Small intestine (tissue), 7 donors: ENCODE results near the gene CYP3A5. TPM values are rescaled to one million over a fixed set of nuclear protein-coding genes. Genes with fewer than 3 reads are reported as not detected.
"Not testable (repeated sequence)": the region's sequence is repeated elsewhere in the genome, so short reads cannot be mapped to it uniquely, and the experiment has no call there.

ENCODE experiments used
- DNase-seq, 2 donors: peaks; one replicate each; pipeline versions ENCODE4 v3.0.0 to v3.0.0-alpha.2; 2013
- FAIRE-seq: peaks from 2 replicates; lab custom pipeline; 2012; peaks lifted over from hg19 to GRCh38; lab: Jason Lieb, UNC
- H3K27ac ChIP-seq, 3 donors: one replicate each; pipeline ENCODE4 v1.5.1; 2013; ENCODE audit warnings: low read length in 2 of 3, mild to moderate bottlenecking in 2 of 3, control low read depth in 1 of 3, inconsistent platforms in 1 of 3, low read depth in 1 of 3, moderate library complexity in 1 of 3
- H3K27me3 ChIP-seq, 3 donors: one replicate each; pipeline ENCODE4 v1.6.1; 2013; ENCODE audit warnings: low read length in 3 of 3, inconsistent platforms in 1 of 3; ENCODE audit not compliant: control insufficient read depth in 3 of 3, insufficient read depth in 3 of 3
- H3K36me3 ChIP-seq, 3 donors: one replicate each; pipeline ENCODE4 v1.6.1; 2013; ENCODE audit warnings: low read length in 3 of 3, inconsistent platforms in 1 of 3, low read depth in 1 of 3, mild to moderate bottlenecking in 1 of 3, moderate library complexity in 1 of 3; ENCODE audit not compliant: control insufficient read depth in 3 of 3, insufficient read depth in 2 of 3
- H3K4me1 ChIP-seq, 3 donors: one replicate each; pipeline ENCODE4 v1.6.1; 2013; ENCODE audit warnings: low read length in 2 of 3, inconsistent platforms in 1 of 3, low read depth in 1 of 3, mild to moderate bottlenecking in 1 of 3, moderate library complexity in 1 of 3; ENCODE audit not compliant: control insufficient read depth in 3 of 3, insufficient read depth in 2 of 3
- H3K4me3 ChIP-seq, 3 donors: one replicate each; pipeline ENCODE4 v1.5.1; 2013; ENCODE audit warnings: low read length in 3 of 3, control low read depth in 1 of 3, inconsistent platforms in 1 of 3, low read depth in 1 of 3, mild to moderate bottlenecking in 1 of 3, moderate library complexity in 1 of 3
- H3K9me3 ChIP-seq, 2 donors: one replicate each; pipeline ENCODE4 v1.6.1; 2013; ENCODE audit warnings: low read depth in 1 of 2, low read length in 1 of 2; ENCODE audit not compliant: control insufficient read depth in 2 of 2, insufficient read depth in 1 of 2
- WGBS, 3 donors: extraction: QIAGEN DNeasy Blood & Tissue Kit; methylation state at CpG; one replicate each; pipeline ENCODE4 v1.1.7; 2013; 5-methylcytosine and 5-hydroxymethylcytosine counted together
- polyA plus RNA-seq, 4 donors: library from polyadenylated mRNA; stranded (reverse) in 3 of 4; unstranded in 1 of 4; fragments of 200-250 nt in 3 of 4; fragments of 120-200 nt in 1 of 4; gene quantifications; one replicate each; pipeline versions ENCODE4 v1.2.1 to v1.2.3, GENCODE V29; 2013
- donor health status: healthy with polysubstance abuse.
- donor health status: control.
- donor health status: control.
- donor health status: Bipolar disorder and iron deficiency.
- donor health status: healthy.

The CYP3A5 gene
- polyA plus RNA-seq, 4 donors = 63.7 to 1,093 (median 419) TPM

GRCh38 chr7:99709838-99710578 lies 30.2 kb upstream of the CYP3A5 start:
- no peak for DNase-seq
- Histone ChIP-seq H3K9me3 (peaks cover 0 to 15% of the 10 kb centered on the region in 2 donors), H3K27ac (no peak overlapping the region), H3K4me3 (no peak overlapping the region), H3K27me3 (no peaks in the 10 kb centered on the region), H3K36me3 (no peaks in the 10 kb centered on the region), H3K4me1 (no peaks in the 10 kb centered on the region)
- 75 to 80% (median 78%) methylated on average over 2 of the region's 2 CpGs for WGBS, 3 donors
- no peak for FAIRE-seq

- Histone ChIP-seq H3K36me3 (no peaks in the 10 kb centered on the region), H3K4me1 (no peaks in the 10 kb centered on the region), H3K4me3 (no peak overlapping the region), H3K27me3 (no peaks in the 10 kb centered on the region), H3K9me3 (peaks cover 0 to 15% of the 10 kb centered on the region in 2 donors), H3K27ac (no peak overlapping the region)
- whole genome bisulfite sequencing, 3 donors = 84 to 92% (median 90%) methylated on average over 2 of the region's 2 CpGs
- FAIRE-seq (no peak), DNase-seq (no peak)
These were observed 29.5 kb upstream of the CYP3A5 start for GRCh38 chr7:99709260-99709659.

GRCh38 chr7:99707096-99707495 lies 27.3 kb upstream of the CYP3A5 start:
- Histone ChIP-seq H3K27ac (no peak overlapping the region), H3K27me3 (no peaks in the 10 kb centered on the region), H3K4me3 (no peak overlapping the region), H3K4me1 (no peaks in the 10 kb centered on the region), H3K36me3 (no peaks in the 10 kb centered on the region), H3K9me3 (peaks cover 0 to 15% of the 10 kb centered on the region in 2 donors)
- no peak for FAIRE-seq
- 44 to 67% (median 47%) methylated on average over 1 of the region's 1 CpG for WGBS, 3 donors
- peak in 1 of 2 donors; percentile 21 for DNase-seq

- Histone ChIP-seq H3K27me3 (no peaks in the 10 kb centered on the region), H3K4me1 (peaks cover 0 to 21% (median 7%) of the 10 kb centered on the region in 3 donors), H3K27ac (peak overlapping the region in 2 of 3 donors; percentile 16 to 60), H3K36me3 (no peaks in the 10 kb centered on the region), H3K9me3 (no peaks in the 10 kb centered on the region), H3K4me3 (no peak overlapping the region)
- DNase-seq (peak in 1 of 2 donors; percentile 84), FAIRE-seq (no peak)
- WGBS, 3 donors = 10 to 38% (median 26%) methylated on average over 5 of the region's 5 CpGs
These were observed 20.1 kb upstream of the CYP3A5 start for GRCh38 chr7:99699946-99700345.

GRCh38 chr7:99698867-99699730 lies 19.3 kb upstream of the CYP3A5 start:
- H3K27ac ChIP-seq = peak overlapping the region; percentile 30 to 60 (median 60)
- 9 to 22% (median 21%) methylated on average over 6 of the region's 6 CpGs for WGBS, 3 donors
- H3K9me3 ChIP-seq = not testable (repeated sequence)

GRCh38 chr7:99694912-99695304 lies 15.1 kb upstream of the CYP3A5 start:
- H3K4me3 ChIP-seq = no peak overlapping the region
- H3K9me3 ChIP-seq = no peaks in the 10 kb centered on the region
- H3K36me3 ChIP-seq = no peaks in the 10 kb centered on the region
- no peaks in the 10 kb centered on the region for H3K27me3 ChIP-seq
- no peak for FAIRE-seq
- peaks cover 0 to 40% (median 10%) of the 10 kb centered on the region in 3 donors for H3K4me1 ChIP-seq
- 82 to 92% (median 89%) methylated on average over 1 of the region's 1 CpG for whole genome bisulfite sequencing, 3 donors
- peak overlapping the region in 1 of 3 donors; percentile 81 for H3K27ac ChIP-seq
- DNase-seq = no peak

More at GRCh38 chr7:99698867-99699730, 19.3 kb upstream of the CYP3A5 start:
- H3K36me3 ChIP-seq, H3K4me3 ChIP-seq, H3K27me3 ChIP-seq: not testable (repeated sequence)
- FAIRE-seq (peak; percentile 97), DNase-seq (peak; percentile 69 to 77)
- peaks cover 0 to 28% (median 8%) of the 10 kb centered on the region in 3 donors for H3K4me1 ChIP-seq

GRCh38 chr7:99694201-99694911 lies 14.6 kb upstream of the CYP3A5 start:
- H3K4me3 ChIP-seq = no peak overlapping the region
- H3K27ac ChIP-seq = peak overlapping the region in 1 of 3 donors; percentile 81
- H3K36me3 ChIP-seq = no peaks in the 10 kb centered on the region
- H3K9me3 ChIP-seq = no peaks in the 10 kb centered on the region
- no peaks in the 10 kb centered on the region for H3K27me3 ChIP-seq
- 42 to 69% (median 50%) methylated on average over 5 of the region's 5 CpGs for WGBS, 3 donors
- no peak for FAIRE-seq
- peaks cover 0 to 34% (median 10%) of the 10 kb centered on the region in 3 donors for H3K4me1 ChIP-seq
- DNase-seq = peak; percentile 65 to 71
